WI38 (cell line): ENCODE results near the gene UNC13B.
"Not testable (repeated sequence)": the region's sequence is repeated elsewhere in the genome, so short reads cannot be mapped to it uniquely, and the experiment has no call there.

ENCODE experiments used
- H3K4me3 ChIP-seq: 2 replicates; pipeline ENCODE4 v1.5.1; 2011; ENCODE audit warnings: low read depth, mild to moderate bottlenecking, control low read depth, low read length
- CTCF ChIP-seq: IDR thresholded peaks from 2 replicates; pipeline ENCODE4 v1.5.1; 2012; ENCODE audit warnings: low read depth, mild to moderate bottlenecking, control low read depth, low read length

Gene UNC13B

GRCh38 chr9:35156781-35157180 is 5.0 kb upstream of the UNC13B start:
- no peak overlapping the region for H3K4me3 ChIP-seq
- no peak for TF ChIP-seq CTCF

DNA sequence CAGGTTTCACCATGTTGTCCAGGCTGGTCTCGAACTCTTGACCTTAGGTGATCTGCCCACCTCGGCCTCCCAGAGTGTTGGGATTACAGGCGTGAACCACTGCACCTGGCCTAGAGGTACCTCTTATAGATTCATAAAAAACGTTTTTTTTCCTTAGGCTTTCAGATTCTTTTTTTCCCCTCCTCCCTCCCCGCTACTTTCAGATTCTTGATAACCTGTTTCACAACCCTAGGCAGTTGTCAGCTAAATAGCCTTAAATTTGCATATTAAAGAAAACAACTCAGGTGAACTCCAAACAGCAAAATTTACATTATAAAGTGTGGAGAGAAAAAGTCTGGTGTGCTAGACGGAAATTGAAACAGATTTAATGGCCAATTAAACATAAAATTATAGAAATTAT is 4.0 kb upstream of the UNC13B start:
- H3K4me3 ChIP-seq = not testable (repeated sequence)

GRCh38 chr9:35158501-35159280 is 3.1 kb upstream of the UNC13B start:
- no peak overlapping the region for H3K4me3 ChIP-seq

GRCh38 chr9:35162605-35163315 is 951 bp downstream of the UNC13B start:
- peak overlapping the region; percentile 89 for H3K4me3 ChIP-seq

More at GRCh38 chr9:35158501-35159280, 3.1 kb upstream of the UNC13B start:
- no peak for TF ChIP-seq CTCF

GRCh38 chr9:35163413-35163812 is 1.6 kb downstream of the UNC13B start:
- no peak overlapping the region for H3K4me3 ChIP-seq
- TF ChIP-seq CTCF = no peak

More at GRCh38 chr9:35162605-35163315, 951 bp downstream of the UNC13B start:
- TF ChIP-seq CTCF = no peak

GRCh38 chr9:35164711-35165110 is 2.9 kb downstream of the UNC13B start:
- no peak for TF ChIP-seq CTCF
- H3K4me3 ChIP-seq = no peak overlapping the region

DNA sequence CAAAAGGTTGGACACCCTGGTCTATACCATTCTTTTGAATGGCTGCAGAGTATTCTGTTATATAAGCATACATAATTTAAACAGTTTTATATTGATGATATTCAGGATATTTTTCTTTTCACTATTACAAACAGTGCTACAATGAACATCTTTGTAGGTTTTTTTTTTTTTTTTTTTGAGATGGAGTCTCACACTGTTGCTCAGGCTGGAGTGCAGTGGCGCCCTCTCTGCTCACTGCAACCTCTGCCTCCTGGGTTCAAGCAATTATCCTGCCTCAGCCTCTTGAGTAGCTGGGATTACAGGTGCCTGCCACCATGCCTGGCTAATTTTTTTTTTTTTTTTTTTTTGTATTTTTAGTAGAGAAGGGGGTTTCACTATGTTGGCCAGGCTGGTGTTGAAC is 5.6 kb downstream of the UNC13B start:
- not testable (repeated sequence) for H3K4me3 ChIP-seq

DNA sequence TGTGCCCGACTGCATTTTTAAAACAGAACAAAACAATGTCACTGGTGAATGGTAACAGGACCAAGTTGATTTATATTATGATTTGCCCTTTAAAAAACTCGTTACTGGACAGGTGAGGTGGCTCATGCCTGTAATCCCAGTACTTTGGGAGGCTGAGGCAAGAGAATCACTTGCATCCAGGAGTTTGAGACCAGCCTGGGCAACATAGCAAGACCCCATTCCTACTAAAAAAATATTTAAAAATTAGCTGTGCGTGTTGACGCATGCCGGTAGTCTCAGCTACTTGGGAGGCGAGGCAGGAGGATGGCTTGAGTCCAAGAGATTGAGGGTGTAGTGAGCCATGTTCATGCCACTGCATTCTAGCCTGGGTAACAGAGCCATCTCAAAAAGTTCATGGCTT is 7.2 kb downstream of the UNC13B start:
- no peak for TF ChIP-seq CTCF
- H3K4me3 ChIP-seq = no peak overlapping the region
